Right lobe of liver (tissue), 4 donors: ENCODE data around the gene ZDHHC22.

Experiments used
- POLR2A ChIP-seq: fragments of 450-650 bp; IDR thresholded peaks from one replicate; pipeline ENCODE4 v1.6.1; 2017; ENCODE audit warnings: antibody characterized with exemption, mild to moderate bottlenecking
- TF ChIP-seq, protein P1 (sequence below), 4 donors: fragments of 200-600 bp in 3 of 4; fragments of 450-650 bp in 1 of 4; IDR thresholded peaks; one replicate each; pipeline versions ENCODE4 v1.5.1 to v1.8.0; 2016 to 2022; ENCODE audit warnings: antibody characterized with exemption in 4 of 4, mild to moderate bottlenecking in 2 of 4
- donor health status: DM: no; HTN: no; CAD: no.
- donor health status: DM: no; HTN: no; CAD: no.
- donor health status: DM: no; HTN: yes; CAD: no.

- TF ChIP-seq, protein P1, sequence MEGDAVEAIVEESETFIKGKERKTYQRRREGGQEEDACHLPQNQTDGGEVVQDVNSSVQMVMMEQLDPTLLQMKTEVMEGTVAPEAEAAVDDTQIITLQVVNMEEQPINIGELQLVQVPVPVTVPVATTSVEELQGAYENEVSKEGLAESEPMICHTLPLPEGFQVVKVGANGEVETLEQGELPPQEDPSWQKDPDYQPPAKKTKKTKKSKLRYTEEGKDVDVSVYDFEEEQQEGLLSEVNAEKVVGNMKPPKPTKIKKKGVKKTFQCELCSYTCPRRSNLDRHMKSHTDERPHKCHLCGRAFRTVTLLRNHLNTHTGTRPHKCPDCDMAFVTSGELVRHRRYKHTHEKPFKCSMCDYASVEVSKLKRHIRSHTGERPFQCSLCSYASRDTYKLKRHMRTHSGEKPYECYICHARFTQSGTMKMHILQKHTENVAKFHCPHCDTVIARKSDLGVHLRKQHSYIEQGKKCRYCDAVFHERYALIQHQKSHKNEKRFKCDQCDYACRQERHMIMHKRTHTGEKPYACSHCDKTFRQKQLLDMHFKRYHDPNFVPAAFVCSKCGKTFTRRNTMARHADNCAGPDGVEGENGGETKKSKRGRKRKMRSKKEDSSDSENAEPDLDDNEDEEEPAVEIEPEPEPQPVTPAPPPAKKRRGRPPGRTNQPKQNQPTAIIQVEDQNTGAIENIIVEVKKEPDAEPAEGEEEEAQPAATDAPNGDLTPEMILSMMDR (IDR thresholded peaks at IDR 0.05): no peak
- TF ChIP-seq POLR2A: no peak
These were observed 12.8 kb upstream of the ZDHHC22 start for GRCh38 chr14:77154421-77154820.
